GM06990 (cell line): ENCODE results near the gene SMTNL2.
A peak's percentile ranks its signal among the peaks of the same experiment; 100 is the strongest.

Experiments
- DNase-seq: peaks from one replicate; pipeline ENCODE4 v3.0.0-alpha.2; 2011; ENCODE audit not compliant: insufficient read length; ENCODE audit errors: extremely low read depth
- H3K27me3 ChIP-seq: replicated peaks from 2 replicates; pipeline ENCODE4 v1.6.0; 2011; ENCODE audit warnings: low read length; ENCODE audit not compliant: control insufficient read depth, insufficient read depth
- H3K36me3 ChIP-seq: 2 replicates; pipeline ENCODE4 v1.5.1; 2011; ENCODE audit warnings: low read length; ENCODE audit not compliant: control insufficient read depth, insufficient read depth
- H3K4me3 ChIP-seq: replicated peaks from 2 replicates; pipeline ENCODE4 v1.5.1; 2011; ENCODE audit warnings: low read depth, mild to moderate bottlenecking, control low read depth, low read length
- CTCF ChIP-seq: IDR thresholded peaks from 2 replicates; pipeline ENCODE4 v1.5.1; 2011; ENCODE audit warnings: low read length, control low read depth, mild to moderate bottlenecking, inconsistent platforms; ENCODE audit not compliant: insufficient read depth, poor library complexity, severe bottlenecking

SMTNL2 gene

GRCh38 chr17:4540687-4541327, 43.5 kb upstream of the SMTNL2 start:
- Histone ChIP-seq H3K4me3 (no peak overlapping the region), H3K27me3 (no peaks in the 10 kb centered on the region), H3K36me3 (peaks cover 52% of the 10 kb centered on the region)
- no peak for DNase-seq
- no peak for TF ChIP-seq CTCF

GRCh38 chr17:4541328-4542002, 42.9 kb upstream of the SMTNL2 start:
- peak; percentile 8 for DNase-seq
- H3K4me3 ChIP-seq, result no peak overlapping the region
- no peaks in the 10 kb centered on the region for H3K27me3 ChIP-seq
- H3K36me3 ChIP-seq, result peaks cover 52% of the 10 kb centered on the region
- no peak for TF ChIP-seq CTCF

GRCh38 chr17:4542003-4542725, 42.2 kb upstream of the SMTNL2 start:
- Histone ChIP-seq H3K27me3 (no peaks in the 10 kb centered on the region), H3K36me3 (peaks cover 52% of the 10 kb centered on the region), H3K4me3 (no peak overlapping the region)
- TF ChIP-seq CTCF, result no peak
- DNase-seq, result peak; percentile 11

GRCh38 chr17:4542726-4543191, 41.6 kb upstream of the SMTNL2 start:
- DNase-seq, result peak; percentile 8

GRCh38 chr17:4543557-4544026, 40.7 kb upstream of the SMTNL2 start:
- Histone ChIP-seq H3K4me3 (no peak overlapping the region), H3K36me3 (peaks cover 53% of the 10 kb centered on the region), H3K27me3 (no peaks in the 10 kb centered on the region)
- DNase-seq, result peak; percentile 13
- TF ChIP-seq CTCF, result no peak

More at GRCh38 chr17:4542726-4543191, 41.6 kb upstream of the SMTNL2 start:
- TF ChIP-seq CTCF, result no peak
- peaks cover 50% of the 10 kb centered on the region for H3K36me3 ChIP-seq
- H3K4me3 ChIP-seq, result no peak overlapping the region
- H3K27me3 ChIP-seq, result no peaks in the 10 kb centered on the region
